Cardiac fibroblast (primary cell): ENCODE results near the gene RBMS1.

Experiments used
- DNase-seq, 2 donors: peaks; one replicate each; pipeline versions ENCODE4 v3.0.0 to v3.0.0-alpha.2; 2010; ENCODE audit warnings: low read depth in 2 of 2
- H3K4me3 ChIP-seq, 2 donors: replicated peaks in 1 of 2; 1 replicate in 1 of 2; 2 replicates in 1 of 2; pipeline ENCODE4 v1.5.1; 2011; ENCODE audit warnings: low read depth in 2 of 2, low read length in 2 of 2, mild to moderate bottlenecking in 2 of 2, moderate library complexity in 1 of 2
- CTCF ChIP-seq: IDR thresholded peaks from one replicate; pipeline ENCODE4 v1.5.1; 2011; ENCODE audit warnings: low read depth, mild to moderate bottlenecking, low read length, inconsistent platforms

RBMS1 gene

GRCh38 chr2:160402501-160402900 is 91.1 kb downstream of the RBMS1 start:
- no peak for TF ChIP-seq CTCF
- DNase-seq: no peak
- H3K4me3 ChIP-seq: peak overlapping the region in 1 of 2 donors; percentile 7

GRCh38 chr2:160401895-160402294 is 91.7 kb downstream of the RBMS1 start:
- DNase-seq: no peak
- TF ChIP-seq CTCF: no peak

GRCh38 chr2:160399880-160400279 is 93.7 kb downstream of the RBMS1 start:
- no peak for TF ChIP-seq CTCF
- H3K4me3 ChIP-seq: no peak overlapping the region
- DNase-seq: no peak

More at GRCh38 chr2:160401895-160402294, 91.7 kb downstream of the RBMS1 start:
- H3K4me3 ChIP-seq: no peak overlapping the region

GRCh38 chr2:160397530-160397865 is 96.1 kb downstream of the RBMS1 start:
- no peak for TF ChIP-seq CTCF
- peak overlapping the region in 1 of 2 donors; percentile 15 for H3K4me3 ChIP-seq
- DNase-seq: peak; percentile 55 to 77

GRCh38 chr2:160394153-160394552 is 99.5 kb downstream of the RBMS1 start:
- TF ChIP-seq CTCF: no peak
- H3K4me3 ChIP-seq: no peak overlapping the region

GRCh38 chr2:160392201-160392600 is 101.4 kb downstream of the RBMS1 start:
- H3K4me3 ChIP-seq: no peak overlapping the region
- peak in 1 of 2 donors; percentile 54 for DNase-seq
- no peak for TF ChIP-seq CTCF

More at GRCh38 chr2:160394153-160394552, 99.5 kb downstream of the RBMS1 start:
- DNase-seq: no peak

- no peak overlapping the region for H3K4me3 ChIP-seq
- DNase-seq: peak in 1 of 2 donors; percentile 72
- no peak for TF ChIP-seq CTCF
These were observed 102.8 kb downstream of the RBMS1 start for GRCh38 chr2:160390544-160391455.
